Muscle layer of duodenum (tissue), 2 donors: ENCODE results near the gene PPP3CA.
"Not testable (repeated sequence)": the region's sequence is repeated elsewhere in the genome, so short reads cannot be mapped to it uniquely, and the experiment has no call there.

Experiments used
- H3K27ac ChIP-seq: one replicate; pipeline ENCODE4 v1.7.0; 2013; ENCODE audit warnings: mild to moderate bottlenecking, low read length
- H3K27me3 ChIP-seq: one replicate; pipeline ENCODE4 v1.7.0; 2013; ENCODE audit warnings: low read depth, mild to moderate bottlenecking, control low read depth, low read length
- H3K36me3 ChIP-seq, 2 donors: one replicate each; pipeline ENCODE4 v1.7.0; 2013; ENCODE audit warnings: low read length in 2 of 2, control low read depth in 1 of 2, mild to moderate bottlenecking in 1 of 2; ENCODE audit not compliant: insufficient read depth in 2 of 2, control insufficient read depth in 1 of 2
- H3K4me1 ChIP-seq, 2 donors: one replicate each; pipeline ENCODE4 v1.7.0; 2013; ENCODE audit warnings: low read length in 2 of 2, mild to moderate bottlenecking in 2 of 2, control low read depth in 1 of 2, moderate library complexity in 1 of 2; ENCODE audit not compliant: insufficient read depth in 2 of 2, control insufficient read depth in 1 of 2
- H3K4me3 ChIP-seq, 2 donors: one replicate each; pipeline ENCODE4 v1.7.0; 2013; ENCODE audit warnings: low read length in 2 of 2, low read depth in 1 of 2, mild to moderate bottlenecking in 1 of 2
- H3K9me3 ChIP-seq, 2 donors: one replicate each; pipeline ENCODE4 v1.7.0; 2013; ENCODE audit warnings: low read length in 2 of 2, control low read depth in 1 of 2, mild to moderate bottlenecking in 1 of 2; ENCODE audit not compliant: control insufficient read depth in 1 of 2
- donor health status: healthy.

PPP3CA gene

GRCh38 chr4:101114936-101115372 lies 232.4 kb downstream of the PPP3CA start:
- H3K9me3 ChIP-seq = no peaks in the 10 kb centered on the region
- H3K4me1 ChIP-seq = peaks cover 0 to 4% of the 10 kb centered on the region in 2 donors
- H3K27me3 ChIP-seq = no peaks in the 10 kb centered on the region
- H3K27ac ChIP-seq = no peak overlapping the region
- peaks cover 0 to 4% of the 10 kb centered on the region in 2 donors for H3K36me3 ChIP-seq
- no peak overlapping the region for H3K4me3 ChIP-seq

DNA sequence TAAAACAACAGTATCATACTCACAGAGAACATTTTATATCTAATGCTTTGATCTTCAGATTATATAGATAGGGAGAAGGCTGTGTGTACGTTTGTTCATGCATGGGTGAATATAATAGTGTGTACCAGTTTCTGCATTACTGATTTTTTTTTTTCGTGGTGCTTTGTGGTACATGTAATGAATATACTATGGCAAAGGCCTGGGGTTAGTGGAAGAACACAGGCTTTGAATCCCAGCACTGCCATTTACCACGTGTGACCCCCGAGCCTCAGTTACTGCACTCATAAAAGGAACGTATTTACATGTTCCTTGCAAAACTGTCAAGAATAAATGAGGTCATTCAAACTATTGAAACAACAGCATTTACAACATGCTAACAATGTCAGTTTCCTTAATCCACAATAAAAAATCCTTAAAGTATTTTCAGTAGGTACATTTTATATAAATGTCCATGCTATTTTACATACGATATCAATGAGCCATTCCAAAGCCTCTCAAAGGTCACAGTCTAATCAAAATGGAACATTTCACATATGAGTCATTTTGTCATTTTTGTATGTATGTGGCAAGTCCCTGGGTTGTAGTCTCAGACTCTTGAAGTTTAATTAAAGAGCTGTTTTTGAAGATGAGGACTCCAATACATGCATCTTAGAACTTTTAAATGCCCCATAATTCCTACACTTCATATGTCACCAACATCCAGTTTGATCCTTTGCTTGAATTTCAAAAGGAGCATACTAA lies 242.8 kb downstream of the PPP3CA start:
- Histone ChIP-seq H3K27me3 (no peaks in the 10 kb centered on the region), H3K4me3 (no peak overlapping the region), H3K4me1 (peaks cover 8 to 22% of the 10 kb centered on the region in 2 donors), H3K36me3 (peaks cover 0 to 4% of the 10 kb centered on the region in 2 donors), H3K9me3 (no peaks in the 10 kb centered on the region), H3K27ac (no peak overlapping the region)

DNA sequence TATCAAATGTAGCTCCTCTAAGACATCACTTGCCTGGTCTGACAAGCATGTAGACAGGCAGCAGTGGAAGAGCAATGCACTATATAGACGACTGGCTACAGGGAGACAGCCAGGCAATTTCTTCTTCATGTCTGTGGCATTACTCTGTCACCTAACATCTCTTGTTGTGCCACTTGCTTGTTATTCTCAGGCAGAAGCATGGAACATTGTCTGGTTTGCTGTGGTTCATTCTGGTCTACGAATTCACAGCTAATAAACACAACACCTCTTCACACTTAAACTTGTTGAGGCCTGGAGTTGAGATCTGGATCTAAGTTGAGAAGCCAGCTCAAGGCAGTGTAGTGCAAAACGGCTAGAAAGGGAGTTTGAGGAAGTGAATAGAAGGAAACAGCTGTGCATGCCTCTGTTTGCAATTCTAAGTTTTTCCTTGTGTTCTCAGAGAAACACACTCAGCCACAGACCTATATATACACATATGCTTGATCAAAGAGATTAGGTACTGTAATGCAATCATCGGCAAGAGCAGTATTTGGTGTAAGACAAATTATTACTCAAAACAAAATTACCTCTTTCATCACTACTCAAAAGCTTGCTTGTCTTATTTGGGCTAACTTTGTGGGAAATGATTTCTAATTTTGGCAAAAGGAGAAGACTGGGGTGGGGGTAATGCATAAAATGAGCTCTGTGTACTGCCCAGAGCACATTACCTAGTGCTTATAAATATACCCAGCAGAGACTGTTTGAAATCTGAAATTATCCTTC lies 243.8 kb downstream of the PPP3CA start:
- Histone ChIP-seq H3K27me3 (no peaks in the 10 kb centered on the region), H3K4me1 (peaks cover 8 to 22% of the 10 kb centered on the region in 2 donors), H3K36me3 (peaks cover 0 to 4% of the 10 kb centered on the region in 2 donors), H3K9me3 (no peaks in the 10 kb centered on the region), H3K4me3 (no peak overlapping the region), H3K27ac (no peak overlapping the region)

DNA sequence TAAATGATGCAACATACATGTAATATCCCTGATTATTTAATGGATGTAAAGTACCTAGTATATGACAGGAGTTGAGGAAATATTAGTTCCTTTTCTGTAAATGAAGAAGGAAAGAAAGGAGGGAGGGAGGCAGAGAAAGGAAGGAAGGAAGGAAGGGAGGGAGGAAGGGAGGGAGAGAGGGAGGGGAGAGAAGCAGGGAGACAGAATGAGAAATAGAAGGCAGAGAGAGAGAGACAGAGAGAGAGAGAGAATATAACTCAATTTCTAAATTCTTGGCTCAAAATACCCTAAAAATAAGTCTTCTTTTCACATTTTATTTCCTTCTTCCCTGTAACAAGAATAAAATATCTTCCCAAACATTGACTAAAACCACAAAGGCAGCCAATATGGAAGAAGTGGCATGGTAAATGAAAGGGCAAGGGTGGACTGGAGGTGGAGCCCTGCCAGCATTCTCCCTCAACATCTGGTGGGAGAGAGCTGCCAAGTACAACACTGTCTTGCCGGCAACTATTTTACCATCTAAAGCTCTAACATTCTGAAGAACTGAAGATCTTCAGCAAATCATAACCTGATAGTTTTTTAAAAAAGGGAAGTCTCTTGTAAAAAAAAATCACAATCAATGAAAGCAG lies 245.1 kb downstream of the PPP3CA start:
- no peaks in the 10 kb centered on the region for H3K36me3 ChIP-seq
- no peaks in the 10 kb centered on the region for H3K27me3 ChIP-seq
- H3K9me3 ChIP-seq = no peaks in the 10 kb centered on the region
- peaks cover 8 to 22% of the 10 kb centered on the region in 2 donors for H3K4me1 ChIP-seq
- no peak overlapping the region for H3K4me3 ChIP-seq
- H3K27ac ChIP-seq = no peak overlapping the region

- Histone ChIP-seq H3K36me3 (no peaks in the 10 kb centered on the region), H3K4me1 (peaks cover 8 to 22% of the 10 kb centered on the region in 2 donors), H3K27me3 (no peaks in the 10 kb centered on the region), H3K27ac (no peak overlapping the region), H3K4me3 (no peak overlapping the region), H3K9me3 (no peaks in the 10 kb centered on the region)
Observed at GRCh38 chr4:101101072-101101471, 246.3 kb downstream of the PPP3CA start.

- no peak overlapping the region for H3K27ac ChIP-seq
- H3K4me1 ChIP-seq = peaks cover 8 to 17% of the 10 kb centered on the region in 2 donors
- no peaks in the 10 kb centered on the region for H3K27me3 ChIP-seq
- no peak overlapping the region for H3K4me3 ChIP-seq
- H3K9me3 ChIP-seq = no peaks in the 10 kb centered on the region
- no peaks in the 10 kb centered on the region for H3K36me3 ChIP-seq
Observed at GRCh38 chr4:101098666-101099400, 248.5 kb downstream of the PPP3CA start.

DNA sequence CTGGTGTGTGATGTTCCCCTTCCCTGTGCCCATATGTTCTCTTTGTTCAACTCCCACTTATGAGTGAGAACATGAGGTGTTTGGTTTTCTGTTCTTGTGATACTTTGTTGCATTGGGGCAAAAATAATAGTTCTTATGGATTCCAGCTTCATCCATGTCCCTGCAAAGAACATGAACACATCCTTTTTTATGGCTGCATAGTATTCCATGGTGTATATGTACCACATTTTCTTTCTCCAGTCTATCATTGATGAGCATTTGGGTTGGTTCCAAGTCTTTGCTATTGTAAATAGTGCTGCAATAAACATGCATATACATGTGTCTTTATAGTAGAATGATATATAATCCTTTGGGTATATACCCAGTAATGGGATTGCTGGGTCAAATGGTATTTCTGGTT lies 254.7 kb downstream of the PPP3CA start:
- H3K4me3 ChIP-seq, H3K9me3 ChIP-seq, H3K4me1 ChIP-seq, H3K27me3 ChIP-seq, H3K36me3 ChIP-seq, H3K27ac ChIP-seq: not testable (repeated sequence)

- H3K27me3 ChIP-seq = no peaks in the 10 kb centered on the region
- no peak overlapping the region for H3K4me3 ChIP-seq
- H3K27ac ChIP-seq = no peak overlapping the region
- no peaks in the 10 kb centered on the region for H3K9me3 ChIP-seq
- H3K36me3 ChIP-seq = no peaks in the 10 kb centered on the region
- no peaks in the 10 kb centered on the region for H3K4me1 ChIP-seq
Observed at GRCh38 chr4:101089168-101089567, 258.2 kb downstream of the PPP3CA start.

DNA sequence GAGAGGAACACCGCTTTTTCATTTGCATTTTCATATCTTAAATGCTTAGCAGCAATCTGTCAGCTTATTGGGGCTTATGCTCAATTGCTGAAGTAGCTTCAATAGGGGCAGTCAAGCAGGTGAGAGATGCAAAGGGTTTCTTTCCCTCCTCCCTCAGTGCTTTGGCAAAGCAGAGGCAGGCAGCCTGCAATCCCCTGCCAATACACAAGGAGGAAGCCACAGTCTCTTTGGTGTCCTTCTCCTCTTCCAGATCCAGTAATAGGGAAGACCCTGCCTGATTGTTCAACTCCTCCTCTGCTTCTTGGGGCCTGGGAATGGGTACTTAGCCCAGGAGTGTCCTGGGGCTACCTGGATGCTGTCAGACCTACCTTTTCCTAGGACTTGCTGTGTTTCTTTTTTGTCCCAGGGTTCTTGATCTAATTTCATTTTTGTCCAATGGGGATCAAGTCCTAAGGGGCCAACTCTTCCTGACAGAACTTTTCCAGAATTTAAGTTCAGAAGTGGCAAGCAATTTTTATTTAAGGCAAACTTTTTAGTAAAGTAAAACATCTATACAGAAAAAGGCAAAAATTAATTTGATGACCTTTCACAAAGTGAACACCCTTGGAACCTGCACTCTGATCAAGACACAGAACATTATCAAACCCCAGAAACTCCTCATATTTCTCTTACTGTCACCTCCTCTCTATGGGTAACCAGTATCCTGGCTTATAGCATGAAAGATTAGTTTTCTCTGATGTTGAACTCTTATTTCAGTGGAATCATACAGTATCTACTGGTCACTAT lies 260.3 kb downstream of the PPP3CA start:
- Histone ChIP-seq H3K4me1 (peaks cover 0 to 6% of the 10 kb centered on the region in 2 donors), H3K27ac (no peak overlapping the region), H3K4me3 (no peak overlapping the region), H3K27me3 (no peaks in the 10 kb centered on the region), H3K36me3 (peaks cover 0 to under 1% of the 10 kb centered on the region in 2 donors), H3K9me3 (no peaks in the 10 kb centered on the region)

DNA sequence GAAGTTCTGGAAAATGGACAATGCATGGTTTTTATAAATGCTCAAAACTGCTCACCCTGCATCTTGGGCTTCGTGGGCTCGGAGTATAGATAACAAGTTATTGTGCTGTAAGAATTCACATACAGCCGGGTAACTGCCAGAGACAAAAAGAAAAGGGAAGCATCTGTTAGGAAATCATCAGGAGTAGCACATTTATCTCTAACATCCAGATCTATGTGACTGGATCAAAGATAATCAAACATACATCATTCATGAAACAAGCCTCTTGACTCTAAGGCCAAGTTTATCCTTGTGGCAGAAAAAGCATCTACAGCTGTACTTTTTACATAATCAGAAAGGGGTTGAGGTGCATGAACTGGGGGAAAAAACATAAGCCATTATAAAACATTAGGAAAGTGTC lies 264.2 kb downstream of the PPP3CA start:
- H3K36me3 ChIP-seq = peaks cover 0 to 4% of the 10 kb centered on the region in 2 donors
- H3K4me3 ChIP-seq = no peak overlapping the region
- H3K4me1 ChIP-seq = peaks cover 0 to 6% of the 10 kb centered on the region in 2 donors
- H3K27ac ChIP-seq = no peak overlapping the region
- H3K9me3 ChIP-seq = no peaks in the 10 kb centered on the region
- no peaks in the 10 kb centered on the region for H3K27me3 ChIP-seq
